ENCODE results near the gene PANK1. TPM values are rescaled to one million over a fixed set of nuclear protein-coding genes. Genes with fewer than 3 reads are reported as not detected.
"Not testable (repeated sequence)": the region's sequence is repeated elsewhere in the genome, so short reads cannot be mapped to it uniquely, and the experiment has no call there.

Gene PANK1
- total and polyA plus RNA-seq, 12 donors, result 4.0 to 20.9 (median 16.2) TPM

- H3K27ac ChIP-seq, result no peak overlapping the region
- ATAC-seq, result no peak
- no peaks in the 10 kb centered on the region for H3K27me3 ChIP-seq
- H3K36me3 ChIP-seq, result no peaks in the 10 kb centered on the region
- peaks cover 0 to 39% (median 11%) of the 10 kb centered on the region in 9 donors for H3K4me1 ChIP-seq
- 63 to 64% methylated on average over 4 of the region's 4 CpGs for WGBS, 2 donors
- H3K4me3 ChIP-seq, result no peak overlapping the region
- intact Hi-C loops (cut with DNase I), result no loop called here
- no peak for DNase-seq
- peaks cover 0 to 26% (median 5%) of the 10 kb centered on the region in 11 donors for H3K9me3 ChIP-seq
- TF ChIP-seq, protein P1, sequence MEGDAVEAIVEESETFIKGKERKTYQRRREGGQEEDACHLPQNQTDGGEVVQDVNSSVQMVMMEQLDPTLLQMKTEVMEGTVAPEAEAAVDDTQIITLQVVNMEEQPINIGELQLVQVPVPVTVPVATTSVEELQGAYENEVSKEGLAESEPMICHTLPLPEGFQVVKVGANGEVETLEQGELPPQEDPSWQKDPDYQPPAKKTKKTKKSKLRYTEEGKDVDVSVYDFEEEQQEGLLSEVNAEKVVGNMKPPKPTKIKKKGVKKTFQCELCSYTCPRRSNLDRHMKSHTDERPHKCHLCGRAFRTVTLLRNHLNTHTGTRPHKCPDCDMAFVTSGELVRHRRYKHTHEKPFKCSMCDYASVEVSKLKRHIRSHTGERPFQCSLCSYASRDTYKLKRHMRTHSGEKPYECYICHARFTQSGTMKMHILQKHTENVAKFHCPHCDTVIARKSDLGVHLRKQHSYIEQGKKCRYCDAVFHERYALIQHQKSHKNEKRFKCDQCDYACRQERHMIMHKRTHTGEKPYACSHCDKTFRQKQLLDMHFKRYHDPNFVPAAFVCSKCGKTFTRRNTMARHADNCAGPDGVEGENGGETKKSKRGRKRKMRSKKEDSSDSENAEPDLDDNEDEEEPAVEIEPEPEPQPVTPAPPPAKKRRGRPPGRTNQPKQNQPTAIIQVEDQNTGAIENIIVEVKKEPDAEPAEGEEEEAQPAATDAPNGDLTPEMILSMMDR (IDR thresholded peaks at IDR 0.05), result no peak
Measured at GRCh38 chr10:89624020-89624419, 21.0 kb downstream of the PANK1 start.

DNA sequence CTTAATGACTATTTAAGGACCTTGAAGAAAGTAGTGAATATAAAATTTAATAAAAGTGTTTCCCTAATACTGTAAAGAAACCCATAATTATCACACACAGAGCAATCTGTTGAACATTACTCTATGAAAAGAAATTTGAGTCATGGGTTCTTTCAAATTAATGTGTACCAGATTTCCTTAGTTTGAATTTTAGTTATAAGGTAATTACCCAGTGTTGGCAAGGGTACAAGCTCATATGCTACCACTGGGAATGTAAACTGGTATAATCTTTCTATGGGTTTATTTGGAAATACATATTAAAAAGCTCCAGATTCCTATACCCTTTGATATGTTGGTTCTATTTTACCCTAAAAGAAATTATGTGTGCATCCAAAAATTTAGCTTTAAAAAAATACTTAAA is 22.9 kb downstream of the PANK1 start:
- H3K4me3 ChIP-seq, result no peak overlapping the region
- intact Hi-C loops (cut with DNase I), result no loop called here
- DNase-seq (no peak), ATAC-seq (no peak)
- TF ChIP-seq, protein P1 (IDR thresholded peaks at IDR 0.05), result no peak
- no peaks in the 10 kb centered on the region for H3K36me3 ChIP-seq
- peaks cover 0 to 37% (median 10%) of the 10 kb centered on the region in 9 donors for H3K4me1 ChIP-seq
- peaks cover 0 to 34% (median 5%) of the 10 kb centered on the region in 11 donors for H3K9me3 ChIP-seq
- no peaks in the 10 kb centered on the region for H3K27me3 ChIP-seq
- H3K27ac ChIP-seq, result no peak overlapping the region

DNA sequence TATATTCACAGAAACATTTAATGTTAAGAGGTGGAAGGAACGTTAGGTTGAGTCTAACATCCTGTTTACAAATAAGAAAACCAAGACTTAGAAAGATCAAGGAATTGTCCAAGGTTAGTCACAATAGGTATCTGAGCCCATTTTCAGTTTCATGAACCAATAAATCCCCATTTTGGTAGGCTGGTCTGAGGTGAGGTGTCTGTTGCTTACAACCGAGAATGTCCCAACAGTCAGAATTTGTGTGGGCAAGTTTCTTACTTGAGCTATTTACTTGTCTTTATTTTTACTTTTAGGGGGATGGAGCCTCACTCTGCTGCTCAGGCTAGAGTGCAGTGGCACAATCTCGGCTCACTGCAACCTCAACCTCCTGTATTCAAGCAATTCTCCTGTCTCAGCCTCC is 23.6 kb downstream of the PANK1 start:
- DNase-seq (no peak), ATAC-seq (no peak)
- Histone ChIP-seq H3K27ac (no peak overlapping the region), H3K4me1 (peaks cover 0 to 37% (median 11%) of the 10 kb centered on the region in 9 donors), H3K36me3 (no peaks in the 10 kb centered on the region), H3K9me3 (peaks cover 0 to 34% (median 5%) of the 10 kb centered on the region in 11 donors), H3K27me3 (no peaks in the 10 kb centered on the region), H3K4me3 (no peak overlapping the region)
- intact Hi-C loops (cut with DNase I), result no loop called here
- TF ChIP-seq, protein P1 (IDR thresholded peaks at IDR 0.05), result no peak
- 91 to 93% methylated on average over 3 of the region's 3 CpGs for WGBS, 2 donors

DNA sequence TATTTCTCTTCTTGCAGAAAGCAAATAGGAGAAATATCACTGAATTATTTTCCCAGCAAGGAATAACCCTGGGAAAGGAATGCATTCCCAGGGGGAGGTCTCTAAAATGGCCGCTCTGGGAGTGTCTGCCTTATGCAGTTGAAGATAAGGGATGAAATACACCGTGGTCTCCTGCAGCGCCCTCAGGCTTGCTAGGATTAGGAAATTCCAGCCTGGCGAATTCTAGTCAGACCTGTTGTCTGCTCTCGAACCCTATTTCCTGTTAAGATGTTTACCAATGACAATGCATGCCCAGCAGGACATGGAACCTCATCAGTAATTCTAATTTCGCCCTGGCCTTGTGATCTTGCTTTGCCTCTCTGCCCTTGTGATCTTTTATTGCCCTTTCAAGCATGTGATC is 24.7 kb downstream of the PANK1 start:
- ATAC-seq; DNase-seq; H3K36me3 ChIP-seq; H3K4me3 ChIP-seq; H3K27me3 ChIP-seq; H3K27ac ChIP-seq; intact Hi-C loops (cut with DNase I): not testable (repeated sequence)
- 92 to 94% methylated on average over 6 of the region's 6 CpGs for WGBS, 2 donors
- H3K9me3 ChIP-seq, result peaks cover 0 to 34% (median 5%) of the 10 kb centered on the region in 11 donors
- peaks cover 0 to 32% (median 10%) of the 10 kb centered on the region in 9 donors for H3K4me1 ChIP-seq

DNA sequence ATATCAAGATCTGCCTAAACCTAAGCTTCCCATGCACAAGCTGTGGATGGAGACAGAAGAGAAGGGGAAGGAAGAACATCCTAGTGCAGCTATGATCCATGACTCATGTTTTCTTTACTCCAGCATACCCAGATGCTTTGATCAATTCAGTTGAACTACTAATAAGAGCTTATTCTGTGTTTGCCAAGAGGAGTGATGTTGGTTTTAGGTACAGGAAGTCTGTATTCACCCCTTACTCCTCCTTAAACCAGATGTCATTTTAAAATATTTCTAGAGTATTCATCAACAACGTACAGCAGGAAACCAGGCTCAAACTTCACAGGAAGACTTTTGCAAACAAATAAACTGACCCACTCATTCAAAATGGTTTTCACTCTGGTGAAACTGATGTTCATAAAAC is 29.2 kb downstream of the PANK1 start:
- Histone ChIP-seq H3K4me3 (no peak overlapping the region), H3K9me3 (peaks cover 0 to 22% (median 5%) of the 10 kb centered on the region in 11 donors), H3K36me3 (peaks cover 0 to 10% (median 2%) of the 10 kb centered on the region in 9 donors), H3K27ac (no peak overlapping the region), H3K4me1 (peaks cover 0 to 21% (median 6%) of the 10 kb centered on the region in 9 donors), H3K27me3 (no peaks in the 10 kb centered on the region)
- TF ChIP-seq, protein P1 (IDR thresholded peaks at IDR 0.05), result no peak
- ATAC-seq (no peak), DNase-seq (no peak)
- whole genome bisulfite sequencing, 2 donors, result 31 to 45% methylated on average over 1 of the region's 1 CpG
- intact Hi-C loops (cut with DNase I), result no loop called here
